ENCODE measurements around the gene DRAP1.

- TF ChIP-seq CTCF (IDR thresholded peaks at IDR 0.05; ENCODE audit: insufficient read depth, low read length) (no peak), POLR2AphosphoS5 (IDR thresholded peaks at IDR 0.05; ENCODE audit: low read depth) (no peak), REST (IDR thresholded peaks at IDR 0.05; ENCODE audit: insufficient replicate concordance, low read depth) (no peak)
These were observed 39.2 kb upstream of the DRAP1 start for GRCh38 chr11:65880027-65880426.
